Hematopoietic multipotent progenitor cell (in vitro differentiated cells): ENCODE measurements around the gene DDX52. TPM values are rescaled to one million over a fixed set of nuclear protein-coding genes. Genes with fewer than 3 reads are reported as not detected.

Experiments used
- DNase-seq, 3 donors: peaks; one replicate each; pipeline ENCODE4 v3.0.0-alpha.2; 2011 to 2015; ENCODE audit warnings: low read depth in 2 of 3, low spot score in 2 of 3
- small RNA-seq: library from RNA; depleted of rRNA; stranded (forward); fragments of <200 nt; gene quantifications from one replicate; pipeline ENCODE3, GENCODE V24; 2012
- total RNA-seq: library from RNA; depleted of rRNA; stranded (reverse); fragments of >200 nt; gene quantifications from one replicate; pipeline ENCODE4 v1.2.3, GENCODE V29; 2012

DDX52 gene
- total RNA-seq, 1 donor, result 11.0 TPM

DNA sequence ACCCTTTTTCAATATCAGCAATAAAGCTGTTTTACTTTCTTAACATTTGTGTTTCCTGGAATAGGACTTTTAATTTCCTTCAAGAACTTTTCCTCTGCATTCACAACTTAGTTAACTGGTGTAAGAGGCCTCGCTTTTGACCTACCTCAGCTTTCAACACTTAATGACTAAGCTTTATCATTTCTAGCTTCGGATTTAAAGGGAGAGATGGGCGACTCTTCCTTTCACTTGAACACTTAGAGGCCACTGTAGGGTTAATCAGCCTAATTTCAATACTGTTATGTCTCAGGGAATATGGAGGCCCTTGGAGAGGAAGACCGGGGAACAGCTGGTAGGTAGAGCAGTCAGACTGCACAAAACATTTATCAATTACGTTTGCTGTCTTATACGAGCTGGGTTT is 38.7 kb downstream of the DDX52 start:
- no peak for DNase-seq

DNA sequence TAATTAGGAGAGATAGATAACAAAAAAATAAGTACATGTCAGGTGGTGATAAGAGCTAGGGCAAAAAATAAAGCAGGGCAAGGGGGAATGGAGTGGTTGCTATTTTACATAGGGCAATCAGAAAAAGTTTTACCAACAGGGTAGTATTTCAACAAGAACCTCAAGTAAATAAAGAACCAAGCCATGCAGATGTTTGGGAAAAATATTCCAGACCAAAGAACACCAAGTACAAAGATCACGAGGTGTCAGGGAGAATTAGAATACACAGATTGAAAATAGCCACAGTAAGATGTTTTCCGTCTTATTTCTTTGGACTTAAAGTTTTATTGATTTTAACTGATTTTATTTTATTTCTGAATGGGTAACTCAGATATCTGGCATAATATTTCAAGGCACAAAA is 45.1 kb downstream of the DDX52 start:
- no peak for DNase-seq

GRCh38 chr17:37592291-37592690 is 51.0 kb downstream of the DDX52 start:
- DNase-seq, result no peak

DNA sequence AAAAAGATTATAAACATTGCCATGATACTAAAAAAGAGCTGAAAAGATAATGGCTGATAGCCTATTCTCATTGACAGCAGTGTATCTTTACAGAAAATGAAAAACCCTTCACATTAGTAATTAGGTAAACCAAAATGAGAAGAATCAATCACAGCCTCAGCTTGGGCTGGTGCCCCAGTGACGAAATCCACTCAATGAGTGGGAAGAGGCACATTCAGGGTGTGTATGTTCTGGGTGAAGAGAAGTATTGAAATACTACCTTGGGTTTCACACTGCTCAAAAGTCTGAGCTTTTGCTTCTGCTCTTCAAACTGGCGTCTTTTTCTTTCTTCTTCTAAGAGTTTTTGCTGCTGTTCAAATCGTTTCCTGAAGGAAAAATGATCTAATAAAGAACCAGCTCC is 58.2 kb downstream of the DDX52 start:
- DNase-seq, result no peak

GRCh38 chr17:37576281-37576680 is 67.0 kb downstream of the DDX52 start:
- DNase-seq, result no peak

DNA sequence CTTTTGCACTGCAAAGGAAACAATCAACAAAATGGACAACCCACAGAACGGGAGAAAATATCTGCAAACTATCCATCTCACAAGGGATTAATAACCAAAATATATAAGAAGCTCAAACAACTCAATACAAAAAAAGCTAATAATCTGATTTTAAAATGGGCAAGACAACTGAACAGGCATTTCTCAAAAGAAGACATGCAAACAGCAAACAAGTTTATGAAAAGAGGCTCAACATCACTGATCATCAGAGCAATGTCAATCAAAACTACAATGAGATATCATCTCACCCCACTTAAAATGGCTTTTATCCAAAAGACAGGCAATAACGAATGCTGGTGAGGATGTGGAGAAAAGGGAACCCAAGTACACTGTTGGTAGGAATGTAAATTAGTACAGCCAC is 68.8 kb downstream of the DDX52 start:
- no peak for DNase-seq

DNA sequence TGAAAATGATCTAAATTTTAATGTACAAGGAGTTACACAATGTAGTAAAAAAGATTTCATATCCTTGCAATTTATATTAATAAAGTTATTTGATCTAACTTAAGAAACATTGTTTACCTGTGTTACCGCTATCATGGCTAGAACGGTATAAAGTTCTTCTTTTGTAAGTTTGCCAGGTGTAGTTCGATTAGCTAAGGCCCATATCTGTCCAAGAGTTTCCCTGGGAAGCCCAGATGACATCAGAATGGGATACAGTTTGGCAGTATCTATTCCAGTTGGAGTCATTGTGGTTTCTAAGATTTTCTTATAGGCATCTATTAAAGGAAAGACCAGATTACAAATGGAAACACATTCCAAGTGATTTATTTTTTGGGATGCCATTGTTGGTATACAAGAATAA is 71.6 kb downstream of the DDX52 start:
- no peak for DNase-seq

DNA sequence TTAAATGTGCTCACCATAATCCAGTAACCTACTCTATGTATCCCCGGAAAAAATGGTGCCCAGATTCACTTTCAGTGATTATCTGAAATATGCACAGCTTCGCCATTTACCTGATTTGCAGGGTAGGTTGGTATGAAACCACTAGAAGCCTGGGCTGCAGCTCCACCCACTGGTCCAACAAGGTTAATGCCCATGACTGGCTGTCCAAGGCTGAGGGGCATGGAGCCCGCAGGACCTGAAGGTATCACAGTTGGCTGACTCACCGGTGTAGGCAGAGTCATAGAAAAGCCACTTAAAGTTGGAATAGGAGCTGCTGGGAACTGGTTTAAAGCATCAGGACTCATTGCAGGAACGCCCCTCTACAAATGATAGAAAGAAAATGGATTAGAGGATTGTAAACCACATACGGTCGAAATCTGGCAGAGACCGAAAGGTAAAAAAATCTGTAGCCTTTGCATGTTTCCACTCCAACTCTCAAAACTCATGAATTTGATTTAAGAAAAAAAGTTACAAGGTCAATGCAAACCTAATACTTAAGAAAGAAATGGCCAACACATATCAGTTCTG is 72.6 kb downstream of the DDX52 start:
- DNase-seq, result peak in 2 of 3 donors; percentile 52 to 68

GRCh38 chr17:37568350-37569053 is 74.7 kb downstream of the DDX52 start:
- DNase-seq, result no peak

DNA sequence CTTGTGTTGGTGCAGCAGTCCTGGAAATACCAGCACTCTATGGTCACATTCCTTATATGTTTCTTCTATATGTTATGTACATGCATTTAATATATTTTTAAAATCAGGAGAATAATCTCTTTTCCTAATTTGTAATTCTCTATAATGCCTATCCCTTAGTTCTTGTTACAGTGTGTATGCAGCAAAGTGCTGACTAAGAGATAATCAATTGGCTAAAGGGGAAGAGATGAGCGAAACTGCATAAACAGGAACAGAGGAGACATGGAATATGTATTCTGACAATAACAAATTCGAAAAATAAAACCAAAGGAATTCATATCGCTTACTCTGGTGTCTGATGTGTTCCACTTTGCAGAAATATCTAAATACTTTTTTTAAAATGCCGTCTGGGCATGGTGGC is 75.7 kb downstream of the DDX52 start:
- DNase-seq, result no peak

DNA sequence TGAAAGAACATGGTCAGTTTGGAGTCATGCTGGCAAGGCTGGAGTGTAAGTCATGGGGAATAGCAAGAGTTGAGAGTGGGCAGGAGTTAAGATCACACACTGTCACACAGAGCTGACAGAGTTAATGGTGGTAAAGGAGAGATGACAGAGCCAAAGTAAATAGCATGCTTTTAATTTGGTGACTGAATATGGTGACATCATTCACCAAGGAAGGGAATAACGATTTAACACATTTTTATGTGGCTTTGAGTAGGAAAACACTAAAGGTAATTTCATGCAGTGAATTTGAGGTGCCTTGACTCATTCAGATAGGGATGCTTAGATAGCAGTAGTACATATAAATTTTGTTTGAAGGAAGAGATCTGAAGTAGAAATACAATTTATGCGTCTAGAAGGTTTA is 76.1 kb downstream of the DDX52 start:
- DNase-seq, result no peak

DNA sequence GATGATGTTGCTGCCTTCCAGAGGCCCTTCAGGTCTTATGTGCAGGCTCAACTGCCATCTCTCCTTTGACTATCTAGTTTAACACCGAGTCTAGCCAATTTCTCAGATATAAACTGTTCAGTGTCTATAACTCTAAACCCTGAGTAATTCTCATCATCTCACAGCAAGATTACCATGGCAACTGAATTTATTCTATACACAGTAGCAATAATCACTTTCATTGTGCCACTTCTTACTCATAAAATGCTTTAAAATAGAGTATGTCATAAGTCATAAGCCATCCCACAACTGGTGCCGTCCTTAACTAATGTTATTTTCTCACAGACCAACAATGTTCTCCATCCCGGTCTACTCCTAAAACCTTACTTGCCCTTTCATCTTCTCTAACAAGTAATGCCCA is 79.0 kb downstream of the DDX52 start:
- no peak for DNase-seq

- DNase-seq, result no peak
Observed at GRCh38 chr17:37562016-37562745, 81.1 kb downstream of the DDX52 start.

Small RNAs within 50 kb of the gene (small RNA-seq; reads per million reads assigned to genes)
- gene MIR378J, result not detected

Other genes with a start within 250 kb of the DDX52 start
- gene ACACA, start 236.6 kb downstream of the DDX52 start, total RNA-seq, result 24.5 TPM
- 10.5 TPM for gene TADA2A, start 236.6 kb downstream of the DDX52 start, total RNA-seq
- 27.5 TPM for gene DUSP14, start 153.6 kb downstream of the DDX52 start, total RNA-seq
- 11.6 TPM for gene SYNRG, start 34.0 kb downstream of the DDX52 start, total RNA-seq
- under 0.01 TPM for gene HNF1B, start 101.6 kb upstream of the DDX52 start, total RNA-seq